Endothelial cell of umbilical vein (primary cell): ENCODE measurements around the gene KDM3A.

Experiments used
- CTCF ChIP-seq, 2 donors: IDR thresholded peaks; 1 replicate in 1 of 2; 2 replicates in 1 of 2; pipeline ENCODE4 v1.5.1; 2011; ENCODE audit warnings: low read length in 2 of 2, mild to moderate bottlenecking in 2 of 2, moderate library complexity in 2 of 2, control low read depth in 1 of 2, inconsistent platforms in 1 of 2, low read depth in 1 of 2; ENCODE audit not compliant: insufficient read depth in 1 of 2; ENCODE audit errors: extremely low read depth in 1 of 2
- GATA2 ChIP-seq: IDR thresholded peaks from 2 replicates; pipeline ENCODE4 v1.7.0; 2011; ENCODE audit warnings: low read depth, mild to moderate bottlenecking, moderate library complexity, mixed read lengths, low read length; ENCODE audit not compliant: insufficient read length, insufficient read depth
- POLR2A ChIP-seq: IDR thresholded peaks from 2 replicates; pipeline ENCODE4 v1.6.1; 2012; ENCODE audit warnings: low read depth, mild to moderate bottlenecking, control low read depth, low read length

- TF ChIP-seq POLR2A, result no peak
- TF ChIP-seq CTCF (IDR thresholded peaks at IDR 0.05; ENCODE audit: extremely low read depth in 1 of 2, insufficient read depth in 1 of 2, low read depth in 1 of 2, low read length in 2 of 2), result no peak
- TF ChIP-seq GATA2, result no peak
These were observed 49.1 kb downstream of the KDM3A start for GRCh38 chr2:86490245-86490644.
